H1 (cell line): ENCODE data around the gene INPP4B. TPM values are rescaled to one million over a fixed set of nuclear protein-coding genes. Genes with fewer than 3 reads are reported as not detected.

ENCODE experiments used
- ASH2L ChIP-seq: fragments of 200-600, 300-600 bp; sonication (generic); IDR thresholded peaks from one replicate; pipeline ENCODE4 v1.7.1; 2017; ENCODE audit warnings: low read length
- CEBPB ChIP-seq: IDR thresholded peaks from 2 replicates; pipeline ENCODE4 v1.6.1; 2012; ENCODE audit warnings: low read depth, low read length
- CTCF ChIP-seq, 3 experiments: IDR thresholded peaks; 1 replicate in 2 of 3; 2 replicates in 1 of 3; pipeline versions ENCODE4 v1.5.1 to v1.6.1; 2011; ENCODE audit warnings: low read length in 3 of 3, mild to moderate bottlenecking in 3 of 3, inconsistent platforms in 2 of 3, low read depth in 1 of 3, moderate library complexity in 1 of 3; ENCODE audit not compliant: insufficient read depth in 1 of 3; ENCODE audit errors: control extremely low read depth in 1 of 3
- KDM5A ChIP-seq: fragments of 200-600 bp; IDR thresholded peaks from 2 replicates; pipeline ENCODE4 v1.7.1; 2012; ENCODE audit warnings: mild to moderate bottlenecking, low read length, inconsistent platforms, mixed read lengths
- SP1 ChIP-seq: IDR thresholded peaks from 2 replicates; pipeline ENCODE4 v1.6.1; 2011; ENCODE audit warnings: low read depth, low read length
- TBP ChIP-seq: IDR thresholded peaks from 2 replicates; pipeline ENCODE4 v1.6.1; 2011; ENCODE audit warnings: low read depth, low read length, improper control_type of control experiment
- TCF12 ChIP-seq: IDR thresholded peaks from 2 replicates; pipeline ENCODE4 v1.6.1; 2011; ENCODE audit warnings: low read depth, mild to moderate bottlenecking, low read length
- polyA plus RNA-seq, 7 experiments: library from polyadenylated mRNA; depleted of rRNA in 3 of 7; stranded (reverse) in 5 of 7; unstranded in 2 of 7; fragments of >200 nt in 5 of 7; fragments of 200-250 nt in 2 of 7; gene quantifications; 1 replicate in 5 of 7; 2 replicates in 1 of 7; 4 replicates in 1 of 7; pipeline versions ENCODE4 v1.2.1 to v1.2.3, GENCODE V29; 2011 to 2013; ENCODE audit warnings: missing spikeins in 2 of 7, mixed read lengths in 2 of 7
- total RNA-seq: library from RNA; stranded (reverse); fragmentation: NEBNext Ultra II Directional; extraction: Animal tissue kit (Norgen Biotek cat#: 25700); gene quantifications from 2 replicates; pipeline ENCODE4 v1.2.1, GENCODE V29; 2021
- TF ChIP-seq, protein P1 (sequence below): IDR thresholded peaks from 2 replicates; pipeline ENCODE4 v1.6.1; 2012; ENCODE audit warnings: low read length, inconsistent platforms

INPP4B gene
- total and polyA plus RNA-seq, 2 of the 8 experiments (the other 6 are each of a cell fraction or from before 2014, with no cell fraction given) = 0.11 to 0.54 TPM

GRCh38 chr4:142405021-142405694 is 440.9 kb downstream of the INPP4B start (continued):
- TF ChIP-seq, protein P1, sequence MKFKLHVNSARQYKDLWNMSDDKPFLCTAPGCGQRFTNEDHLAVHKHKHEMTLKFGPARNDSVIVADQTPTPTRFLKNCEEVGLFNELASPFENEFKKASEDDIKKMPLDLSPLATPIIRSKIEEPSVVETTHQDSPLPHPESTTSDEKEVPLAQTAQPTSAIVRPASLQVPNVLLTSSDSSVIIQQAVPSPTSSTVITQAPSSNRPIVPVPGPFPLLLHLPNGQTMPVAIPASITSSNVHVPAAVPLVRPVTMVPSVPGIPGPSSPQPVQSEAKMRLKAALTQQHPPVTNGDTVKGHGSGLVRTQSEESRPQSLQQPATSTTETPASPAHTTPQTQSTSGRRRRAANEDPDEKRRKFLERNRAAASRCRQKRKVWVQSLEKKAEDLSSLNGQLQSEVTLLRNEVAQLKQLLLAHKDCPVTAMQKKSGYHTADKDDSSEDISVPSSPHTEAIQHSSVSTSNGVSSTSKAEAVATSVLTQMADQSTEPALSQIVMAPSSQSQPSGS = no peak
- no peak for TF ChIP-seq CTCF (IDR thresholded peaks at IDR 0.05; ENCODE audit: control extremely low read depth in 1 of 3, insufficient read depth in 1 of 3, low read depth in 1 of 3, low read length in 3 of 3)
- no peak for TF ChIP-seq KDM5A
- no peak for TF ChIP-seq CEBPB
- no peak for TF ChIP-seq ASH2L
- TF ChIP-seq TBP = no peak
- no peak for TF ChIP-seq TCF12
- TF ChIP-seq SP1 = no peak
